HG03575 (cell line): ENCODE data around the gene MFSD2A.
"Not testable (repeated sequence)": the region's sequence is repeated elsewhere in the genome, so short reads cannot be mapped to it uniquely, and the experiment has no call there.

Source experiments
- ATAC-seq: cut with Tn5 transposase; IDR thresholded peaks from one replicate; pipeline ENCODE4 v1.9.1; 2021; ENCODE audit not compliant: unreplicated experiment, insufficient number of reproducible peaks, low FRiP score; ENCODE audit errors: extremely low read depth

Gene MFSD2A

GRCh38 chr1:39988618-39989343 is 33.8 kb downstream of the MFSD2A start:
- ATAC-seq: no peak

GRCh38 chr1:39990428-39990827 is 35.5 kb downstream of the MFSD2A start:
- ATAC-seq: no peak

GRCh38 chr1:39992234-39992633 is 37.3 kb downstream of the MFSD2A start:
- ATAC-seq: no peak

GRCh38 chr1:39992888-39993287 is 37.9 kb downstream of the MFSD2A start:
- no peak for ATAC-seq

- ATAC-seq: no peak
Measured at GRCh38 chr1:39995973-39996393, 41.0 kb downstream of the MFSD2A start.

GRCh38 chr1:39996396-39997004 is 41.6 kb downstream of the MFSD2A start:
- ATAC-seq: no peak

- ATAC-seq: no peak
Measured at GRCh38 chr1:40001456-40001855, 46.5 kb downstream of the MFSD2A start.

- ATAC-seq: no peak
Measured at GRCh38 chr1:40003156-40004093, 48.5 kb downstream of the MFSD2A start.

GRCh38 chr1:40004857-40005256 is 49.9 kb downstream of the MFSD2A start:
- ATAC-seq: no peak

GRCh38 chr1:40007481-40008034 is 52.6 kb downstream of the MFSD2A start:
- not testable (repeated sequence) for ATAC-seq

- no peak for ATAC-seq
Measured at GRCh38 chr1:40011198-40011597, 56.3 kb downstream of the MFSD2A start.

- ATAC-seq: no peak
Measured at GRCh38 chr1:40014253-40014706, 59.3 kb downstream of the MFSD2A start.

GRCh38 chr1:40014812-40015594 is 60.1 kb downstream of the MFSD2A start:
- ATAC-seq: no peak

GRCh38 chr1:40017951-40018575 is 63.1 kb downstream of the MFSD2A start:
- no peak for ATAC-seq
